CD8-positive, alpha-beta memory T cell (primary cell): ENCODE measurements around the gene OST4. TPM values are rescaled to one million over a fixed set of nuclear protein-coding genes. Genes with fewer than 3 reads are reported as not detected.

ENCODE experiments used
- CTCF ChIA-PET: fragments of 350-600 bp; sonication (Branson Sonifier 250); formaldehyde crosslinking; loops from one replicate; lab custom pipeline; 2021; ENCODE audit warnings: antibody characterized with exemption; lab: Charles Lee
- POLR2A ChIA-PET: fragments of 350-600 bp; sonication (Branson Sonifier 250); formaldehyde crosslinking; loops from one replicate; lab custom pipeline; 2021; ENCODE audit warnings: antibody characterized with exemption; lab: Charles Lee
- DNase-seq, 5 donors: peaks; one replicate each; pipeline versions ENCODE4 v3.0.0 to v3.0.0-alpha.2; 2020 to 2022; ENCODE audit warnings: mixed read lengths in 1 of 5
- H3K27ac ChIP-seq: one replicate; pipeline ENCODE4 v1.7.0; 2013; ENCODE audit warnings: low read depth, mild to moderate bottlenecking, low read length, moderate library complexity
- H3K27me3 ChIP-seq: 2 replicates; pipeline ENCODE4 v1.7.0; 2013; ENCODE audit warnings: low read length, mild to moderate bottlenecking; ENCODE audit not compliant: insufficient read depth, poor library complexity, severe bottlenecking
- H3K36me3 ChIP-seq: 2 replicates; pipeline ENCODE4 v1.7.0; 2013; ENCODE audit warnings: mild to moderate bottlenecking, low read length, moderate library complexity; ENCODE audit not compliant: insufficient read depth
- H3K4me1 ChIP-seq: 2 replicates; pipeline ENCODE4 v1.7.0; 2013; ENCODE audit warnings: mild to moderate bottlenecking, low read length, moderate library complexity; ENCODE audit not compliant: insufficient read depth
- H3K4me3 ChIP-seq: 2 replicates; pipeline ENCODE4 v1.7.0; 2013; ENCODE audit warnings: mild to moderate bottlenecking, low read length
- H3K9me3 ChIP-seq: 2 replicates; pipeline ENCODE4 v1.7.0; 2013; ENCODE audit warnings: mild to moderate bottlenecking, low read length
- H3K27ac Mint-ChIP-seq, 8 donors: one replicate each; pipeline ENCODE4 v1.8.0; 2020 to 2021; ENCODE audit warnings: mixed read lengths in 8 of 8, mild to moderate bottlenecking in 6 of 8, inconsistent platforms in 3 of 8, moderate library complexity in 3 of 8
- H3K27me3 Mint-ChIP-seq, 2 donors: one replicate each; pipeline ENCODE4 v1.8.0; 2020 to 2021; ENCODE audit warnings: mixed read lengths in 2 of 2, mild to moderate bottlenecking in 1 of 2, moderate library complexity in 1 of 2
- H3K36me3 Mint-ChIP-seq, 3 donors: one replicate each; pipeline ENCODE4 v1.8.0; 2020 to 2021; ENCODE audit warnings: mixed read lengths in 3 of 3, inconsistent platforms in 1 of 3, mild to moderate bottlenecking in 1 of 3
- H3K4me1 Mint-ChIP-seq, 3 donors: one replicate each; pipeline ENCODE4 v1.8.0; 2020 to 2021; ENCODE audit warnings: mixed read lengths in 3 of 3, inconsistent platforms in 1 of 3, mild to moderate bottlenecking in 1 of 3
- H3K4me3 Mint-ChIP-seq, 7 donors: one replicate each; pipeline ENCODE4 v1.8.0; 2020 to 2021; ENCODE audit warnings: mixed read lengths in 7 of 7, mild to moderate bottlenecking in 6 of 7, moderate library complexity in 4 of 7, inconsistent platforms in 2 of 7
- H3K9me3 Mint-ChIP-seq, 5 donors: one replicate each; pipeline ENCODE4 v1.8.0; 2020 to 2022; ENCODE audit warnings: mixed read lengths in 5 of 5, mild to moderate bottlenecking in 3 of 5, moderate library complexity in 2 of 5, inconsistent platforms in 1 of 5
- polyA plus RNA-seq: library from polyadenylated mRNA; unstranded; fragments of 300-500 nt; fragmentation: Illumina TruSeq; gene quantifications from one replicate; pipeline ENCODE4 v1.2.3, GENCODE V29; 2021
- total RNA-seq, 2 experiments: library from RNA; stranded (reverse); gene quantifications; one replicate each; pipeline ENCODE4 v1.2.3, GENCODE V29; 2021

The OST4 gene
- total and polyA plus RNA-seq, 3 experiments from 2014 or later, result 346 to 907 (median 353) TPM

GRCh38 chr2:27095745-27096651, 24.5 kb upstream of the OST4 start:
- Mint-ChIP-seq H3K27ac (peak overlapping the region in 1 of 8 donors; percentile 32), H3K36me3 (peaks cover 0 to 2% (median 1%) of the 10 kb centered on the region in 3 donors), H3K4me3 (peak overlapping the region in 6 of 7 donors; percentile 8 to 76 (median 42)), H3K4me1 (peaks cover 12 to 15% (median 13%) of the 10 kb centered on the region in 3 donors), H3K27me3 (no peaks in the 10 kb centered on the region), H3K9me3 (no peaks in the 10 kb centered on the region)
- DNase-seq, result no peak
- H3K27ac ChIP-seq, result no peak overlapping the region
- no peaks in the 10 kb centered on the region for H3K9me3 ChIP-seq
- no peaks in the 10 kb centered on the region for H3K27me3 ChIP-seq
- no peaks in the 10 kb centered on the region for H3K36me3 ChIP-seq
- H3K4me3 ChIP-seq, result no peak overlapping the region
- H3K4me1 ChIP-seq, result peaks cover 8% of the 10 kb centered on the region
- ChIA-PET CTCF (interaction anchor here (1.4 kb wide), 1 partner anchor 45 kb away, joined by 3 read pairs; no protein-coding TSS in a partner anchor), POLR2A (interaction anchor here (1.2 kb wide), 1 partner anchor 9 kb away, joined by 3 read pairs; the partner anchor contains the start of gene KHK)

DNA sequence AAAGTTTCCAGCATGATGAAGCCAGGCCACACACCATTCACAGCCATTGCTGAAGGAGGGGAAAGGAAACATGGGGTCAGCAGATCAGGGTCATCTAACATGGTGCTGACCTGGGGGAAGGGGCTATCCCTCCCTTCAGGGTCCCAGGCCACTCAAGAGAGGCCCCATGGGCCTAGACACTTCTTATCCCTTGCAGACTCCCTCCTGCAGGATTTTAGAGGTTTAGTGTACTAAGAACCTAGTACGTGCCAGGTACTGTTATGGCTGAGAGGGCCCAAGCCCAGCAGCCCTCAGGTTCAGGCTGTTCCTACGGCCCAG, 23.9 kb upstream of the OST4 start:
- ChIA-PET CTCF (interaction anchor here (1.4 kb wide), 1 partner anchor 45 kb away, joined by 3 read pairs; no protein-coding TSS in a partner anchor), POLR2A (no interaction called here)
- no peak for DNase-seq
- peak overlapping the region in 2 of 7 donors; percentile 9 to 44 for H3K4me3 Mint-ChIP-seq
- peaks cover 0 to 2% (median 1%) of the 10 kb centered on the region in 3 donors for H3K36me3 Mint-ChIP-seq
- H3K27ac ChIP-seq, result no peak overlapping the region
- H3K27ac Mint-ChIP-seq, result no peak overlapping the region
- no peaks in the 10 kb centered on the region for H3K27me3 ChIP-seq
- H3K9me3 Mint-ChIP-seq, result no peaks in the 10 kb centered on the region
- H3K36me3 ChIP-seq, result no peaks in the 10 kb centered on the region
- H3K9me3 ChIP-seq, result no peaks in the 10 kb centered on the region
- H3K4me1 ChIP-seq, result peaks cover 8% of the 10 kb centered on the region
- peaks cover 12 to 15% (median 13%) of the 10 kb centered on the region in 3 donors for H3K4me1 Mint-ChIP-seq
- no peaks in the 10 kb centered on the region for H3K27me3 Mint-ChIP-seq
- no peak overlapping the region for H3K4me3 ChIP-seq

GRCh38 chr2:27094353-27094984, 23.0 kb upstream of the OST4 start:
- peaks cover 8% of the 10 kb centered on the region for H3K4me1 ChIP-seq
- no peaks in the 10 kb centered on the region for H3K9me3 ChIP-seq
- no peak overlapping the region for H3K27ac Mint-ChIP-seq
- POLR2A ChIA-PET, result no interaction called here
- no peaks in the 10 kb centered on the region for H3K27me3 ChIP-seq
- peak overlapping the region in 1 of 7 donors; percentile 66 for H3K4me3 Mint-ChIP-seq
- DNase-seq, result no peak
- H3K36me3 ChIP-seq, result no peaks in the 10 kb centered on the region
- no peaks in the 10 kb centered on the region for H3K9me3 Mint-ChIP-seq
- peaks cover 12 to 15% (median 13%) of the 10 kb centered on the region in 3 donors for H3K4me1 Mint-ChIP-seq
- no peaks in the 10 kb centered on the region for H3K27me3 Mint-ChIP-seq
- H3K27ac ChIP-seq, result no peak overlapping the region
- H3K36me3 Mint-ChIP-seq, result peaks cover 0 to 2% (median 0%) of the 10 kb centered on the region in 3 donors
- CTCF ChIA-PET, result interaction anchor here (1.1 kb wide), 1 partner anchor 185 kb away, joined by 3 read pairs; no protein-coding TSS in a partner anchor
- H3K4me3 ChIP-seq, result no peak overlapping the region

GRCh38 chr2:27093430-27094352, 22.2 kb upstream of the OST4 start:
- CTCF ChIA-PET, result interaction anchor here (1.1 kb wide), 1 partner anchor 186 kb away, joined by 3 read pairs; no protein-coding TSS in a partner anchor
- Mint-ChIP-seq H3K27me3 (no peaks in the 10 kb centered on the region), H3K36me3 (peaks cover 0 to 2% (median 0%) of the 10 kb centered on the region in 3 donors), H3K27ac (peak overlapping the region in 1 of 8 donors; percentile 63), H3K9me3 (no peaks in the 10 kb centered on the region), H3K4me1 (peaks cover 13 to 15% (median 13%) of the 10 kb centered on the region in 3 donors), H3K4me3 (peak overlapping the region in 1 of 7 donors; percentile 66)
- DNase-seq, result no peak
- Histone ChIP-seq H3K4me3 (no peak overlapping the region), H3K4me1 (peaks cover 8% of the 10 kb centered on the region), H3K27me3 (no peaks in the 10 kb centered on the region), H3K9me3 (no peaks in the 10 kb centered on the region), H3K36me3 (no peaks in the 10 kb centered on the region), H3K27ac (no peak overlapping the region)
- POLR2A ChIA-PET, result no interaction called here

DNA sequence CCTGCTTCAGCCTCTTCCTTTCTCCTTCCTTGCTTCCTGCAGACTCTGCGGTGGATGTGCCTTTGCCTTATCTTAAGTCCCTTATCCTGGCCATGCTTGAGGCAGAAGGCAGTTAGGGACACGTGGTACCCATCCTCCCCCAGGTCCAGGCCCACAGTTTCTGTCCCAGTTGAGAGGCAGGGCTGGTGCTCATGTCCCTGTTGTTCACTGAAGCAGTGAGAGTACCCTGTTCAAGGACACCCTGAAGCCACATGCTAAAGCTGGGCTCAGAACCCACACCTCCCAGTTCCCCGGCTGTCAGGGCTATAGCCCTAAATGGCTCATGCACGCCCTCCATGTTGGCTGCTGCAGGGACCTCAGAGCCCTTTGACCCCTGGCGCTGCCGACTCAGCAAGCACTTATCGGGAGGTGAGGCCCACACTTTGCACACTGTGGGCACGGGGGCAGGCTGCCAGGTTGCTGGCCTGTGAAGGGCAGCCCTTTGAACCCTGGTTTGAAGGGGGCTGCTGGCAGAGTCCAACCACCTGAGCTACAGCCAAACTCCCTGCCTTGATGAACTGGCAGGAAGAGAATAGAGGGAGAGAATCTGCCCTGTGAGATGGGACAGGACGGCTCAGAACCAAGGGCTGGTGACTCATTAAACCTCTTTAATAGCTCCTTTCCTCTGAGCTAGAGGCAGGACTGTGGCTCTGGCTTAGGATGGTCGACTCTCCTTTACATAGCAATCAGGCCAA, 21.4 kb upstream of the OST4 start:
- no peaks in the 10 kb centered on the region for H3K27me3 Mint-ChIP-seq
- ChIA-PET POLR2A (no interaction called here), CTCF (no interaction called here)

GRCh38 chr2:27091746-27092695, 20.6 kb upstream of the OST4 start:
- H3K27ac Mint-ChIP-seq, result peak overlapping the region in 1 of 8 donors; percentile 18
- H3K9me3 Mint-ChIP-seq, result no peaks in the 10 kb centered on the region
- Histone ChIP-seq H3K4me1 (peaks cover 15% of the 10 kb centered on the region), H3K27me3 (no peaks in the 10 kb centered on the region), H3K4me3 (no peak overlapping the region), H3K9me3 (no peaks in the 10 kb centered on the region), H3K27ac (no peak overlapping the region), H3K36me3 (no peaks in the 10 kb centered on the region)
- H3K4me3 Mint-ChIP-seq, result peak overlapping the region in 2 of 7 donors; percentile 41 to 56
- peaks cover 0 to 2% (median 0%) of the 10 kb centered on the region in 3 donors for H3K36me3 Mint-ChIP-seq
- CTCF ChIA-PET, result no interaction called here
- DNase-seq, result no peak
- H3K4me1 Mint-ChIP-seq, result peaks cover 20 to 23% (median 20%) of the 10 kb centered on the region in 3 donors
- no peaks in the 10 kb centered on the region for H3K27me3 Mint-ChIP-seq
- POLR2A ChIA-PET, result no interaction called here

More for the DNA sequence above, 21.4 kb upstream of the OST4 start:
- Histone ChIP-seq H3K4me1 (peaks cover 8% of the 10 kb centered on the region), H3K4me3 (no peak overlapping the region), H3K27ac (no peak overlapping the region), H3K36me3 (no peaks in the 10 kb centered on the region), H3K27me3 (no peaks in the 10 kb centered on the region), H3K9me3 (no peaks in the 10 kb centered on the region)
- H3K9me3 Mint-ChIP-seq, result no peaks in the 10 kb centered on the region
- no peak overlapping the region for H3K27ac Mint-ChIP-seq
- peaks cover 13 to 15% (median 14%) of the 10 kb centered on the region in 3 donors for H3K4me1 Mint-ChIP-seq
- H3K4me3 Mint-ChIP-seq, result no peak overlapping the region
- H3K36me3 Mint-ChIP-seq, result peaks cover 0 to 2% (median 0%) of the 10 kb centered on the region in 3 donors
- DNase-seq, result no peak
